Calu3 (cell line): ENCODE measurements around the gene SH2D3C. TPM values are rescaled to one million over a fixed set of nuclear protein-coding genes. Genes with fewer than 3 reads are reported as not detected.
A peak's percentile ranks its signal among the peaks of the same experiment; 100 is the strongest.

Source experiments
- BruUV-seq: library from RNA; stranded (reverse); fragments of 400-500 nt; replicated peaks from 2 replicates; lab custom pipeline; 2021; lab: Mats Ljungman, UMichigan
- CTCF ChIA-PET: fragments of 300-600 bp; sonication (Branson Sonifier 250); formaldehyde crosslinking; loops from one replicate; lab custom pipeline; 2022; ENCODE audit warnings: antibody characterized with exemption; lab: Charles Lee
- DNase-seq: peaks from one replicate; pipeline ENCODE4 v3.0.0; 2022
- H3K27ac Mint-ChIP-seq: one replicate; pipeline ENCODE4 v1.8.0; 2022; ENCODE audit warnings: mixed read lengths; ENCODE audit not compliant: unreplicated experiment
- H3K27me3 Mint-ChIP-seq: one replicate; pipeline ENCODE4 v1.8.0; 2022; ENCODE audit warnings: mixed read lengths; ENCODE audit not compliant: unreplicated experiment
- H3K36me3 Mint-ChIP-seq: one replicate; pipeline ENCODE4 v1.8.0; 2022; ENCODE audit warnings: mild to moderate bottlenecking, moderate library complexity, mixed read lengths; ENCODE audit not compliant: insufficient read depth, unreplicated experiment
- H3K4me1 Mint-ChIP-seq: one replicate; pipeline ENCODE4 v1.8.0; 2022; ENCODE audit warnings: mild to moderate bottlenecking, low read depth, mixed read lengths; ENCODE audit not compliant: unreplicated experiment
- H3K4me3 Mint-ChIP-seq: one replicate; pipeline ENCODE4 v1.8.0; 2022; ENCODE audit warnings: mild to moderate bottlenecking, low read depth, moderate library complexity, mixed read lengths; ENCODE audit not compliant: unreplicated experiment
- H3K9me3 Mint-ChIP-seq: one replicate; pipeline ENCODE4 v1.8.0; 2022; ENCODE audit warnings: low read depth, mixed read lengths; ENCODE audit not compliant: unreplicated experiment
- intact Hi-C: fragments of 100-400 bp; cut with micrococcal nuclease; formaldehyde crosslinking; loops from one replicate; pipeline ENCODE4 v1.10.0; 2022; ENCODE audit not compliant: unreplicated experiment
- total RNA-seq: library from RNA; stranded (reverse); gene quantifications from 2 replicates; pipeline ENCODE4 v1.2.3, GENCODE V29; 2022
- TF ChIP-seq, protein P1 (sequence below): fragments of 200-600 bp; IDR thresholded peaks from one replicate; pipeline ENCODE4 v1.8.0; 2022; ENCODE audit warnings: antibody characterized with exemption; ENCODE audit not compliant: unreplicated experiment

Gene SH2D3C
- total RNA-seq, 1 experiment from 2014 or later = not detected

GRCh38 chr9:127786773-127787104, 8.3 kb upstream of the SH2D3C start:
- intact Hi-C loops = no loop called here
- CTCF ChIA-PET = interaction anchor here (1.1 kb wide), 1 partner anchor 135 kb away, joined by 3 read pairs; no protein-coding TSS in a partner anchor
- TF ChIP-seq, protein P1, sequence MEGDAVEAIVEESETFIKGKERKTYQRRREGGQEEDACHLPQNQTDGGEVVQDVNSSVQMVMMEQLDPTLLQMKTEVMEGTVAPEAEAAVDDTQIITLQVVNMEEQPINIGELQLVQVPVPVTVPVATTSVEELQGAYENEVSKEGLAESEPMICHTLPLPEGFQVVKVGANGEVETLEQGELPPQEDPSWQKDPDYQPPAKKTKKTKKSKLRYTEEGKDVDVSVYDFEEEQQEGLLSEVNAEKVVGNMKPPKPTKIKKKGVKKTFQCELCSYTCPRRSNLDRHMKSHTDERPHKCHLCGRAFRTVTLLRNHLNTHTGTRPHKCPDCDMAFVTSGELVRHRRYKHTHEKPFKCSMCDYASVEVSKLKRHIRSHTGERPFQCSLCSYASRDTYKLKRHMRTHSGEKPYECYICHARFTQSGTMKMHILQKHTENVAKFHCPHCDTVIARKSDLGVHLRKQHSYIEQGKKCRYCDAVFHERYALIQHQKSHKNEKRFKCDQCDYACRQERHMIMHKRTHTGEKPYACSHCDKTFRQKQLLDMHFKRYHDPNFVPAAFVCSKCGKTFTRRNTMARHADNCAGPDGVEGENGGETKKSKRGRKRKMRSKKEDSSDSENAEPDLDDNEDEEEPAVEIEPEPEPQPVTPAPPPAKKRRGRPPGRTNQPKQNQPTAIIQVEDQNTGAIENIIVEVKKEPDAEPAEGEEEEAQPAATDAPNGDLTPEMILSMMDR = no peak
- H3K9me3 Mint-ChIP-seq = no peaks in the 10 kb centered on the region
- DNase-seq = no peak
- no peaks in the 10 kb centered on the region for H3K27me3 Mint-ChIP-seq
- peak overlapping the region; percentile 86 for H3K4me3 Mint-ChIP-seq
- peak overlapping the region; percentile 17 for H3K27ac Mint-ChIP-seq
- H3K4me1 Mint-ChIP-seq = no peaks in the 10 kb centered on the region
- peaks cover 66% of the 10 kb centered on the region for H3K36me3 Mint-ChIP-seq
- no TSS peak for BruUV-seq

DNA sequence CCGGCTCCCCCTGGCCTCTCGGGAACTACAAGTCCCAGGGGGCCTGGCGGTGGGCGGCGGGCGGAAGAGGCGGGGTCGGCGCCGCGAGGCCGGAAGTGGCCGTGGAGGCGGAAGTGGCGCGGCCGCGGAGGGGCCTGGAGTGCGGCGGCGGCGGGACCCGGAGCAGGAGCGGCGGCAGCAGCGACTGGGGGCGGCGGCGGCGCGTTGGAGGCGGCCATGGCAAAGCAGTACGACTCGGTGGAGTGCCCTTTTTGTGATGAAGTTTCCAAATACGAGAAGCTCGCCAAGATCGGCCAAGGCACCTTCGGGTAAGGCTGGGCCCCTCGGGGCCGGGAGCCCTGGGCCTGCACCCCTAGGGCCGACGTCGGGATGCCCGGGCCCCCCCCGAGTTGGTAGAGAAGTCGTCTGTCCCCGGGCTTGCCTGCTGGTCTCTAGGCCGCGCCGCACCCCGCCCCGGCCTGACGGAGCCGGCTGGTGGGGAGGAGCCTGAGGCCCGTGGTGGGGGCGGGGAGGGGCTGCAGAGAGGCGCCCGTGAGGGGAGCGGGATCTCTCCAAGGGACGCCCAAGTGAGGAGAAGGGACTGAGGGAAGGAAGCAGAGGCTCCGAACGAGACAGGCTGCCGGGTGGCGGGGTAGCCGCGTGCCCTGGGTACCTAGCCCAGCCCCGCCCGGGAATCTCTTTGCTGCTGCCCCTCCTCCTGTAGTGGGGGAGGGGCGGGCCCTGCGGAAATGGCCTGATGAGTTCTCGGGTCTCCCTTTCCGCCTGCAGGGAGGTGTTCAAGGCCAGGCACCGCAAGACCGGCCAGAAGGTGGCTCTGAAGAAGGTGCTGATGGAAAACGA, 7.7 kb upstream of the SH2D3C start, which contains the start of gene CDK9:
CDK9 (plus strand) TSS at position 102 of the 840 bp plus-strand sequence; CDS start at position 217, 115 bp downstream.
- Mint-ChIP-seq H3K4me3 (peak within 1 kb of the TSS; percentile 86), H3K36me3 (peaks cover 60% of the 10 kb centered on the region), H3K9me3 (no peaks in the 10 kb centered on the region), H3K27me3 (no peaks in the 10 kb centered on the region), H3K4me1 (no peaks in the 10 kb centered on the region), H3K27ac (peak within 1 kb of the TSS; percentile 56)
- CTCF ChIA-PET = interaction anchor here (0.6 to 1.3 kb wide), 3 partner anchors 40 to 131 kb away, joined by 3 to 8 read pairs (median 3); partner anchors contain the start of genes ST6GALNAC4 and TOR2A
- intact Hi-C loops = no loop called here
- DNase-seq = peak; percentile 91
- BruUV-seq = no TSS peak
- TF ChIP-seq, protein P1 = no peak

DNA sequence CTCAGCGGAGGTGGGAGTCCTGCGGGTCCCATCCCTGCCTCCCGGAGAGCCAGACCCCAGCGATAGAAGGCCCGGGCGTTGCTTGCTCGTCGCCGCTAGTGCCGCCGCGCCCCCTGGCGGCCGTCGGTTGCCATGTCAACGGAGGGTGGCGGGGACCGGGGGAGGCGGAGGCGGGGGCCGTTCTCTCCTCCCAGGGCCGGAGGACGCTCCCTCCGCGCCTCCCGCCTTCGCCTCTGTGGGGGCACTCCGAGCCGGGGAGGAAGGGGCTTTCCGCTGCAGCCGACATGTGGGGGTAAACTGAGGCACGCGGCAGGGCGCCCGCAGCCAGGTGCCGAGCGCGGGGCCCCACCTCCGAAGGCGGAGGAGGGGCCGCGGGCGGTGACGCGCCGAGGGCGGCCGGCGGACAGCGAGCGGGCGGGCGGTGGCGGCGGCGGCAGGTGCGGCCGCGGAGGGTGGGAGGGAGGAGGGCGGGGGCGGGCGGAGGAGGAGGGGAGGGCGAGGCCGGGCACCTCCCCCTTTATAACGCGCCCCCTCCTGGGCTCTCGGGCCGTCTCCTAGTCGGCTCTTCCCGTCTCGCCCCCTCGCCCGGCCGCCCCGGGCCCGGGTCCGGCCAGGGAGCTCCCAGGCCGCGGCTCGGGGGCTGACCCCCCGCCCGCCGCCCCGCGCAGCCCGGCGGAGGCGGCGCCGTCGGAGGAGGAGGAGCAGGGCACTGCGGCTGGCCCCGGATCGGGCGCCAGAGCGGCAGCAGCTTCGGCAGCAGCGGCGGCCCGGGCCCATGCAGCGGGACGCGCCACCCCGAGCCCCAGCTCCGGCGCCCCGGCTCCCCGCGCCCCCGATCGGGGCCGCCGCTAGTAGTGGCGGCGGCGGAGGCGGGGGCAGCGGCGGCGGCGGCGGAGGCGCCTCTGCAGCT, 6.8 kb upstream of the SH2D3C start:
- no peaks in the 10 kb centered on the region for H3K4me1 Mint-ChIP-seq
- peak overlapping the region; percentile 56 for H3K27ac Mint-ChIP-seq
- H3K36me3 Mint-ChIP-seq = peaks cover 54% of the 10 kb centered on the region
- peak overlapping the region; percentile 86 for H3K4me3 Mint-ChIP-seq
- CTCF ChIA-PET = interaction anchor here (0.6 to 1.3 kb wide), 4 partner anchors 14 to 132 kb away, joined by 3 to 8 read pairs (median 4); partner anchors contain the start of genes ST6GALNAC4 and TOR2A
- H3K9me3 Mint-ChIP-seq = no peaks in the 10 kb centered on the region
- TF ChIP-seq, protein P1 = peak; percentile 88
- intact Hi-C loops = no loop called here
- BruUV-seq = no TSS peak
- peak; percentile 82 for DNase-seq
- no peaks in the 10 kb centered on the region for H3K27me3 Mint-ChIP-seq
